Measurements from ENCODE around the gene PDE10A. TPM values are rescaled to one million over a fixed set of nuclear protein-coding genes. Genes with fewer than 3 reads are reported as not detected.

The PDE10A gene
- total RNA-seq, 1 experiment from 2014 or later = 2.1 TPM

- BruUV-seq (replicated peaks) = no TSS peak
- H3K36me3 ChIP-seq (ENCODE audit: low read depth, low read length) = no peaks in the 10 kb centered on the region
These were observed 32.9 kb upstream of the PDE10A start for GRCh38 chr6:165695722-165696515.

GRCh38 chr6:165694296-165694695 lies 31.3 kb upstream of the PDE10A start:
- ChIA-PET POLR2A (ENCODE audit: unreplicated experiment) (no interaction called here), CTCF (no interaction called here)
- Histone ChIP-seq H3K4me1 (ENCODE audit: insufficient read depth, low read length) (no peaks in the 10 kb centered on the region), H2AFZ (ENCODE audit: low read length) (no peak overlapping the region), H3K79me2 (ENCODE audit: low read length) (no peaks in the 10 kb centered on the region), H3K4me3 (ENCODE audit: low read length) (no peak overlapping the region), H3K27me3 (ENCODE audit: low read length) (no peaks in the 10 kb centered on the region), H3K36me3 (ENCODE audit: low read depth, low read length) (no peaks in the 10 kb centered on the region), H4K20me1 (ENCODE audit: low read length) (no peaks in the 10 kb centered on the region), H3K9ac (ENCODE audit: low read length) (no peak overlapping the region), H3K9me2 (replicated peaks; ENCODE audit: low read length) (no peaks in the 10 kb centered on the region), H3K27ac (ENCODE audit: low read length) (no peak overlapping the region), H3F3A (ENCODE audit: low read length, unreplicated experiment) (no peaks in the 10 kb centered on the region), H3K9me3 (ENCODE audit: low read length) (no peaks in the 10 kb centered on the region), H3K4me2 (ENCODE audit: low read length) (no peak overlapping the region)
- DNase-seq (no peak), ATAC-seq (no peak)
- no peak for TF ChIP-seq CTCF (conservative IDR thresholded peaks at IDR 0.05; ENCODE audit: low read depth, low read length)
- TF ChIP-seq EZH2 (IDR thresholded peaks at IDR 0.05; ENCODE audit: low read length, unreplicated experiment) = no peak
- no peak for TF ChIP-seq EZH2phosphoT487 (IDR thresholded peaks at IDR 0.05; ENCODE audit: borderline replicate concordance, low read length)
- no TSS peak for BruUV-seq (replicated peaks)
- intact Hi-C loops (cut with micrococcal nuclease) = no loop called here

More at GRCh38 chr6:165695722-165696515, 32.9 kb upstream of the PDE10A start:
- no peaks in the 10 kb centered on the region for H4K20me1 ChIP-seq (ENCODE audit: low read length)
- no peak overlapping the region for H3K9ac ChIP-seq (ENCODE audit: low read length)
- no peaks in the 10 kb centered on the region for H3K27me3 ChIP-seq (ENCODE audit: low read length)
- no peaks in the 10 kb centered on the region for H3K4me1 ChIP-seq (ENCODE audit: insufficient read depth, low read length)
- intact Hi-C loops (cut with micrococcal nuclease) = no loop called here
- H3K4me3 ChIP-seq (ENCODE audit: low read length) = no peak overlapping the region
- ChIA-PET CTCF (interaction anchor here (0.7 kb wide), 1 partner anchor 256 kb away, joined by 6 read pairs; no protein-coding TSS in a partner anchor), POLR2A (ENCODE audit: unreplicated experiment) (no interaction called here)
- no peak for ATAC-seq
- TF ChIP-seq CTCF (conservative IDR thresholded peaks at IDR 0.05; ENCODE audit: low read depth, low read length) = no peak
- TF ChIP-seq EZH2 (IDR thresholded peaks at IDR 0.05; ENCODE audit: low read length, unreplicated experiment) = no peak
- no peak for TF ChIP-seq EZH2phosphoT487 (IDR thresholded peaks at IDR 0.05; ENCODE audit: borderline replicate concordance, low read length)
- no peaks in the 10 kb centered on the region for H3K9me2 ChIP-seq (replicated peaks; ENCODE audit: low read length)
- DNase-seq = no peak
- H3K27ac ChIP-seq (ENCODE audit: low read length) = no peak overlapping the region
- no peaks in the 10 kb centered on the region for H3K9me3 ChIP-seq (ENCODE audit: low read length)
- no peak overlapping the region for H3K4me2 ChIP-seq (ENCODE audit: low read length)
- H3K79me2 ChIP-seq (ENCODE audit: low read length) = no peaks in the 10 kb centered on the region
- H2AFZ ChIP-seq (ENCODE audit: low read length) = no peak overlapping the region
- H3F3A ChIP-seq (ENCODE audit: low read length, unreplicated experiment) = no peaks in the 10 kb centered on the region

GRCh38 chr6:165692106-165692653 lies 29.1 kb upstream of the PDE10A start:
- ChIA-PET CTCF (no interaction called here), POLR2A (ENCODE audit: unreplicated experiment) (no interaction called here)
- H3F3A ChIP-seq (ENCODE audit: low read length, unreplicated experiment) = no peaks in the 10 kb centered on the region
- no peaks in the 10 kb centered on the region for H3K9me3 ChIP-seq (ENCODE audit: low read length)
- intact Hi-C loops (cut with micrococcal nuclease) = no loop called here
- no peaks in the 10 kb centered on the region for H3K36me3 ChIP-seq (ENCODE audit: low read depth, low read length)
- ATAC-seq = no peak
- DNase-seq = no peak
- H2AFZ ChIP-seq (ENCODE audit: low read length) = no peak overlapping the region
- no TSS peak for BruUV-seq (replicated peaks)
- no peak overlapping the region for H3K4me3 ChIP-seq (ENCODE audit: low read length)
- no peak overlapping the region for H3K27ac ChIP-seq (ENCODE audit: low read length)
- H3K9me2 ChIP-seq (replicated peaks; ENCODE audit: low read length) = no peaks in the 10 kb centered on the region
- no peak overlapping the region for H3K9ac ChIP-seq (ENCODE audit: low read length)
- H3K4me1 ChIP-seq (ENCODE audit: insufficient read depth, low read length) = no peaks in the 10 kb centered on the region
- no peak overlapping the region for H3K4me2 ChIP-seq (ENCODE audit: low read length)
- no peaks in the 10 kb centered on the region for H4K20me1 ChIP-seq (ENCODE audit: low read length)
- H3K27me3 ChIP-seq (ENCODE audit: low read length) = no peaks in the 10 kb centered on the region
- no peaks in the 10 kb centered on the region for H3K79me2 ChIP-seq (ENCODE audit: low read length)
- TF ChIP-seq EZH2phosphoT487 (IDR thresholded peaks at IDR 0.05; ENCODE audit: borderline replicate concordance, low read length) (no peak), CTCF (conservative IDR thresholded peaks at IDR 0.05; ENCODE audit: low read depth, low read length) (no peak), EZH2 (IDR thresholded peaks at IDR 0.05; ENCODE audit: low read length, unreplicated experiment) (no peak)

Data from PC-3 (cell line).